Stomach smooth muscle (tissue), 2 donors: Measurements from ENCODE around the gene HTR3A.

Experiments used
- H3K27ac ChIP-seq: one replicate; pipeline ENCODE4 v1.7.0; 2013; ENCODE audit warnings: mild to moderate bottlenecking, low read length, inconsistent platforms
- H3K27me3 ChIP-seq, 2 donors: one replicate each; pipeline ENCODE4 v1.7.0; 2013; ENCODE audit warnings: low read length in 2 of 2; ENCODE audit not compliant: insufficient read depth in 2 of 2, control insufficient read depth in 1 of 2
- H3K36me3 ChIP-seq, 2 donors: one replicate each; pipeline ENCODE4 v1.7.0; 2013; ENCODE audit warnings: low read length in 2 of 2; ENCODE audit not compliant: control insufficient read depth in 2 of 2, insufficient read depth in 2 of 2
- H3K4me1 ChIP-seq: one replicate; pipeline ENCODE4 v1.7.0; 2013; ENCODE audit warnings: low read length; ENCODE audit not compliant: control insufficient read depth, insufficient read depth
- H3K4me3 ChIP-seq, 2 donors: one replicate each; pipeline ENCODE4 v1.7.0; 2013; ENCODE audit warnings: low read length in 2 of 2
- H3K9ac ChIP-seq, 2 donors: one replicate each; pipeline ENCODE4 v1.7.0; 2013; ENCODE audit warnings: low read length in 2 of 2, mild to moderate bottlenecking in 1 of 2
- H3K9me3 ChIP-seq, 2 donors: one replicate each; pipeline ENCODE4 v1.7.0; 2013; ENCODE audit warnings: low read length in 2 of 2; ENCODE audit not compliant: control insufficient read depth in 2 of 2
- donor health status: healthy.
- donor health status: Pancreatic carcinoma.

The HTR3A gene

GRCh38 chr11:114034956-114035355 lies 60.0 kb downstream of the HTR3A start:
- Histone ChIP-seq H3K9ac (no peak overlapping the region), H3K4me3 (no peak overlapping the region), H3K27ac (no peak overlapping the region)

GRCh38 chr11:114036147-114036811 lies 61.4 kb downstream of the HTR3A start:
- Histone ChIP-seq H3K36me3 (no peaks in the 10 kb centered on the region), H3K4me1 (peaks cover 13% of the 10 kb centered on the region), H3K9ac (peak overlapping the region; percentile 11 to 69), H3K27me3 (no peaks in the 10 kb centered on the region), H3K4me3 (peak overlapping the region; percentile 52 to 74), H3K27ac (no peak overlapping the region), H3K9me3 (no peaks in the 10 kb centered on the region)

More at GRCh38 chr11:114034956-114035355, 60.0 kb downstream of the HTR3A start:
- no peaks in the 10 kb centered on the region for H3K9me3 ChIP-seq
- H3K4me1 ChIP-seq = peaks cover 8% of the 10 kb centered on the region
- H3K27me3 ChIP-seq = no peaks in the 10 kb centered on the region
- no peaks in the 10 kb centered on the region for H3K36me3 ChIP-seq

- Histone ChIP-seq H3K36me3 (no peaks in the 10 kb centered on the region), H3K27me3 (no peaks in the 10 kb centered on the region), H3K9ac (peak overlapping the region in 1 of 2 donors; percentile 69), H3K27ac (no peak overlapping the region), H3K9me3 (no peaks in the 10 kb centered on the region), H3K4me3 (peak overlapping the region in 1 of 2 donors; percentile 74), H3K4me1 (peaks cover 13% of the 10 kb centered on the region)
These were observed 62.0 kb downstream of the HTR3A start for GRCh38 chr11:114036958-114037357.

GRCh38 chr11:114039551-114039950 lies 64.6 kb downstream of the HTR3A start:
- no peak overlapping the region for H3K9ac ChIP-seq
- peaks cover 13% of the 10 kb centered on the region for H3K4me1 ChIP-seq
- no peaks in the 10 kb centered on the region for H3K27me3 ChIP-seq
- no peaks in the 10 kb centered on the region for H3K9me3 ChIP-seq
- no peak overlapping the region for H3K4me3 ChIP-seq
- H3K27ac ChIP-seq = no peak overlapping the region
- no peaks in the 10 kb centered on the region for H3K36me3 ChIP-seq
